Neural crest cell (in vitro differentiated cells): ENCODE measurements around the gene SUV39H1. TPM values are rescaled to one million over a fixed set of nuclear protein-coding genes. Genes with fewer than 3 reads are reported as not detected.

Experiments
- DNase-seq: peaks from one replicate; pipeline ENCODE4 v3.0.0; 2021; ENCODE audit warnings: low read depth, mixed read lengths, low spot score
- H3K27ac Mint-ChIP-seq: one replicate; pipeline ENCODE4 v1.8.0; 2021; ENCODE audit warnings: mild to moderate bottlenecking, mixed read lengths; ENCODE audit not compliant: unreplicated experiment
- H3K27me3 Mint-ChIP-seq: 2 replicates; pipeline ENCODE4 v1.8.0; 2021; ENCODE audit warnings: low read depth, mild to moderate bottlenecking, mixed read lengths
- H3K36me3 Mint-ChIP-seq: 2 replicates; pipeline ENCODE4 v1.8.0; 2021; ENCODE audit warnings: low read depth, mild to moderate bottlenecking, mixed read lengths
- H3K4me1 Mint-ChIP-seq: 2 replicates; pipeline ENCODE4 v1.8.0; 2021; ENCODE audit warnings: mixed read lengths
- H3K4me3 Mint-ChIP-seq: one replicate; pipeline ENCODE4 v1.8.0; 2021; ENCODE audit warnings: mild to moderate bottlenecking, mixed read lengths
- H3K9me3 Mint-ChIP-seq: 2 replicates; pipeline ENCODE4 v1.8.0; 2021; ENCODE audit warnings: mixed read lengths
- total RNA-seq: library from RNA; stranded (reverse); gene quantifications from 2 replicates; pipeline ENCODE4 v1.2.1, GENCODE V29; 2021
- TF ChIP-seq, protein P1 (sequence below): fragments of 200-600 bp; sonication (generic); conservative IDR thresholded peaks from 2 replicates; pipeline ENCODE4 v1.5.0; 2021; ENCODE audit warnings: antibody characterized with exemption, mild to moderate bottlenecking

Gene SUV39H1
- total RNA-seq, 1 donor from 2014 or later = 20.8 TPM

- no peak overlapping the region for H3K27ac Mint-ChIP-seq
- H3K4me3 Mint-ChIP-seq = no peak overlapping the region
- H3K36me3 Mint-ChIP-seq = peaks cover 15% of the 10 kb centered on the region
- TF ChIP-seq, protein P1, sequence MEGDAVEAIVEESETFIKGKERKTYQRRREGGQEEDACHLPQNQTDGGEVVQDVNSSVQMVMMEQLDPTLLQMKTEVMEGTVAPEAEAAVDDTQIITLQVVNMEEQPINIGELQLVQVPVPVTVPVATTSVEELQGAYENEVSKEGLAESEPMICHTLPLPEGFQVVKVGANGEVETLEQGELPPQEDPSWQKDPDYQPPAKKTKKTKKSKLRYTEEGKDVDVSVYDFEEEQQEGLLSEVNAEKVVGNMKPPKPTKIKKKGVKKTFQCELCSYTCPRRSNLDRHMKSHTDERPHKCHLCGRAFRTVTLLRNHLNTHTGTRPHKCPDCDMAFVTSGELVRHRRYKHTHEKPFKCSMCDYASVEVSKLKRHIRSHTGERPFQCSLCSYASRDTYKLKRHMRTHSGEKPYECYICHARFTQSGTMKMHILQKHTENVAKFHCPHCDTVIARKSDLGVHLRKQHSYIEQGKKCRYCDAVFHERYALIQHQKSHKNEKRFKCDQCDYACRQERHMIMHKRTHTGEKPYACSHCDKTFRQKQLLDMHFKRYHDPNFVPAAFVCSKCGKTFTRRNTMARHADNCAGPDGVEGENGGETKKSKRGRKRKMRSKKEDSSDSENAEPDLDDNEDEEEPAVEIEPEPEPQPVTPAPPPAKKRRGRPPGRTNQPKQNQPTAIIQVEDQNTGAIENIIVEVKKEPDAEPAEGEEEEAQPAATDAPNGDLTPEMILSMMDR = no peak
- peaks cover 34% of the 10 kb centered on the region for H3K4me1 Mint-ChIP-seq
- H3K9me3 Mint-ChIP-seq = no peaks in the 10 kb centered on the region
- no peak for DNase-seq
- H3K27me3 Mint-ChIP-seq = no peaks in the 10 kb centered on the region
Observed at GRCh38 chrX:48700246-48700645, 3.7 kb downstream of the SUV39H1 start.

DNA sequence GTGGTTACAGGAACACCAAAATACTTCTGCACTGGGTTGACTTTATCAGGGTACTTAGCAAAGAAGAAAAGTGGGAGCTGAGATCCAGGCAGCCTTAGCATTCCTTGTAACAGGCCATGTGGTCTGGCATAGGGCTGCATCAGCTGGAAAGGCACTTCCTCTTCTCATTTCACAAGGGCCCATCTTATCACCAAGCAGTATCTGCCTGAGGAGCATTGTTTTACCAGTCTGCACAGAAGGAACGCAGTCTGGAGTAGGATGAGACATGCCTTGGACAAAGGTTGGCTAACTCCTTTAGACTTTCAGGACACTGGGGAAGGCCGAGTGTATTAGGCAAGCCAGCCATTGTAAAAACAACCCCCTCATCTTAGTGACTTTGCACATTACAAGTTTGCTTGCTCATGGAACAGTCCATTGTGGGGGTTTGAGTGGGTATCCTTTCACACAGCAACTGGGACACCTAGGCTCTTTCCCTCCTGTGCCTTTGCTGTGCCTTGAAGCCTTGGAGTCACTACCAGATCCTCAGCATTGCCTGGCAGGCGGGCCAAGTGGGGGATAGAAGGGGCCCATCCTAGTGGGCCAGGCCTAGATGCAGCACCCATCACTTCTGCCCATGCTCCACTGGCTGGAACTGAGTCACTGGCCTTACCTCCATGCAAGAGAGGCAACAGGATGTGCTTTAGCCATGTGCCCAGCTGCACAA is 4.6 kb downstream of the SUV39H1 start:
- DNase-seq = no peak
- no peaks in the 10 kb centered on the region for H3K9me3 Mint-ChIP-seq
- peaks cover 12% of the 10 kb centered on the region for H3K36me3 Mint-ChIP-seq

GRCh38 chrX:48702032-48702431 is 5.5 kb downstream of the SUV39H1 start:
- no peak for DNase-seq
- Mint-ChIP-seq H3K36me3 (peaks cover 12% of the 10 kb centered on the region), H3K27me3 (no peaks in the 10 kb centered on the region), H3K9me3 (no peaks in the 10 kb centered on the region), H3K4me1 (peaks cover 23% of the 10 kb centered on the region), H3K27ac (no peak overlapping the region), H3K4me3 (no peak overlapping the region)
- TF ChIP-seq, protein P1 = no peak

More for the DNA sequence above, 4.6 kb downstream of the SUV39H1 start:
- Mint-ChIP-seq H3K4me1 (peaks cover 27% of the 10 kb centered on the region), H3K27me3 (no peaks in the 10 kb centered on the region), H3K27ac (no peak overlapping the region), H3K4me3 (no peak overlapping the region)
- TF ChIP-seq, protein P1 = no peak

GRCh38 chrX:48702716-48703115 is 6.2 kb downstream of the SUV39H1 start:
- no peak overlapping the region for H3K4me3 Mint-ChIP-seq
- H3K27me3 Mint-ChIP-seq = no peaks in the 10 kb centered on the region
- DNase-seq = no peak
- TF ChIP-seq, protein P1 = no peak
- peaks cover 16% of the 10 kb centered on the region for H3K4me1 Mint-ChIP-seq
- H3K9me3 Mint-ChIP-seq = no peaks in the 10 kb centered on the region
- no peak overlapping the region for H3K27ac Mint-ChIP-seq
- peaks cover 12% of the 10 kb centered on the region for H3K36me3 Mint-ChIP-seq

DNA sequence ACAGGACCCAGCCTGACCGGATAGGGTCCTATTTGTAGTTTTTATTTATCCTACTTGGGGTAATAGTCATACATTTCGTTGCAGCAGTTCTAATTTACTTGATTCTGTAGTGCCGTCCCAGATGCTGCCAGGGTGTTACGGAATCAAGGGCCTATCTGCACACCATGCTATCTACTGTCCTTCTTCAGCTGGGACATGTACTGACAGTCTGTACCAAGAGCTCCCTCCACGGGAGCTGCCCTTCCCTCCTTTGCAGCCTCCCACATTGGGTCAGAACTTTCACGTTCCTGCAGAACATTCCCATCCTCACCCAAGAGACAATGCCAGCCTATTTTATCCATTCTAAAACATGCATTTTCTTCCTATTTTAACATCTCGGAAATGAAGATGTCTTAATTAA is 6.7 kb downstream of the SUV39H1 start:
- peaks cover 11% of the 10 kb centered on the region for H3K4me1 Mint-ChIP-seq
- TF ChIP-seq, protein P1 = no peak
- no peak overlapping the region for H3K27ac Mint-ChIP-seq
- no peak overlapping the region for H3K4me3 Mint-ChIP-seq
- H3K36me3 Mint-ChIP-seq = peaks cover 12% of the 10 kb centered on the region
- no peaks in the 10 kb centered on the region for H3K27me3 Mint-ChIP-seq
- H3K9me3 Mint-ChIP-seq = no peaks in the 10 kb centered on the region
- no peak for DNase-seq
